Cortex of kidney (tissue), 1 donor: ENCODE data around the gene MMP12.
"Not testable (repeated sequence)": the region's sequence is repeated elsewhere in the genome, so short reads cannot be mapped to it uniquely, and the experiment has no call there.

ENCODE experiments used
- DNase-seq: peaks from one replicate; lab custom pipeline; 2025; lab: John Stamatoyannopoulos, UW

Gene MMP12

DNA sequence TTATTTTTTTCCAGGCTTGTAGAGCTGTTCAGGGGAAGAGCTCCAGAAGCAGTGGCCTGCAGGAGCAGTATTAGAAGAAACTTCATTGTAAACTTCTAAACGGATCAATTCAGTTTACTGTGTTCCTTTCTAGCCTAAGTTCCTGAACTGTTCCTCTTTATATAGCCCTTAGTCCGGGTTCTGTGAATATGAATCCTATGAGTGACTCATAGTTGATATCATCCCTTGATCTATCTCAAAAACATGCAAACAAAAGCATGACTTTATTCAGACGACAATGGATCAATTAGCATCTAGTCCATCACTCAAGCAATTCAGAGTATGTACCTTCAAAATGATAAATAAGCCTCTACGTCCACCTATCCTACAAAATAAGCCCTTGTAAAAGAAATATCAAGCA, at the start of gene MMP12:
MMP12 (minus strand) TSS at position 131 of the 400 bp plus-strand sequence; CDS start at position 86, 45 bp downstream.
- DNase-seq = no peak

GRCh38 chr11:102921587-102922220, 46.9 kb upstream of the MMP12 start:
- no peak for DNase-seq

- no peak for DNase-seq
Observed at GRCh38 chr11:102920118-102920684, 45.4 kb upstream of the MMP12 start.

DNA sequence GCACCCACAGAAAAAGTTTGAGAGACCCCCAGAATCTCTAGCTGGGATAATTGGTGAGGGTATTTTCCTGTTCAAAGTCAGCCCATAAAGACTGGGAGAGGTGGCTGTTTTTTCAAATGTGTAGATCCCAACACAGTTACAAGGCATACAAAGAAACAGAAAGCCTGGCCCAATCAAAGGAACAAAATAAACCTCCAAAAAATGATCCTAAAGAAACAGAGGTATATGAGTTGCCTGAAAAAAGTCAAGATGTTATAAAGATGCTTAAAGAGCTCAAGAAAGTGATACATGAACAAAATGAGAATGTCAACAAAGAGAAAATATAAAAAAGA, 40.2 kb upstream of the MMP12 start:
- no peak for DNase-seq

DNA sequence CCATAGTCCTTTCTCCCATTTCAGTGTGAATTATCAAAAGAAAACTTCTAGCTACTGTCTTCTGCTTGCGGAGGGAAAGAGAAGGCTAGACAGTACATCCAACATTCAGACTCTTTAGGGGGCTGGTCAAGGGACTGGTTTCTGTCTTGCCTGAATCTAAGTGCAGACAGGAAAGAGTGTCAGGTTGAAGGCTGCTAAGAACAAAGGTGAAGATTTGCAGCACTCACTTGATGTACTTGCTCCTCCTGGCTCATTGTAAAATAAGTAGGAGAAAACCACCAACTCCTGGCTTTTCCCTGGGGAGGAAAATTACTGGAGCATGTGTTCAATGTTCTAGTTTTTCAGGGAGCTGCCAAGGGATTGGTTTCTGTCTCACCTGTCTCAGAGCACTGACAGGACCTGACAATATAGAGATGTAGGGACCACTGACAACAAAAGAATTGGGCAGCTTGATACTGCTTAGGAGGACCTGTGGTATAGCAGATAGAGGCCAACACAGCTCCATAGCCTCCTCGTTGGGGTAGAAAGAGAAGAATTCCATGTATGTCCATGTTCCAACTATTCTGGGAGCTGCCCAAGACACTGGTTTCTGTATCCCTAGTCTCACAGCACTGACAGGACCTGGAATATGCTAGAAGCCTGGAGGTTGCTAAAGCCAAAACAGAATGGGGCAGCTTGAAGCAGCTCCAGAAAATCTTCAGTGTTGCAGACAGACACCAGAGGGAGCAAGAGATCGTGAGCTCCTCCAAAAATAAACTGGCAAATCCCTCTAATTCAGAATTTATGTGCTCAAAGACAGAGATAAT, 39.7 kb upstream of the MMP12 start:
- DNase-seq = no peak

DNA sequence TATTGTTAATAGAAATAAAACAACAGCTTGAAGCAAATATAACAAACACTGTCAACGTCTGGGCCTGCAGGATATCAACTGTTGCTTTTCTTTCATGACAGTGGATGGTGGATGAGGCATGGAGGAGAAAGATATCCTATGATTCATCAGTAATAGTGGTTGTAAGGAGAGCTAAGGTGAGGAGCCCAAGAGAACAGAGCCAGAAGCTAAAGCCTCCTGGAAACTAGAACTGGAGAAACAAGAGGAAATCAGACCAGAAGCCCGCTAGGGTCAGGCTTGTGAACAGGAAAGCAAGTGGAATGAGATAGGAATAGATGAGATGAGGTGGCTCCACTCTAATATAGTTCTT, 37.7 kb upstream of the MMP12 start:
- no peak for DNase-seq

DNA sequence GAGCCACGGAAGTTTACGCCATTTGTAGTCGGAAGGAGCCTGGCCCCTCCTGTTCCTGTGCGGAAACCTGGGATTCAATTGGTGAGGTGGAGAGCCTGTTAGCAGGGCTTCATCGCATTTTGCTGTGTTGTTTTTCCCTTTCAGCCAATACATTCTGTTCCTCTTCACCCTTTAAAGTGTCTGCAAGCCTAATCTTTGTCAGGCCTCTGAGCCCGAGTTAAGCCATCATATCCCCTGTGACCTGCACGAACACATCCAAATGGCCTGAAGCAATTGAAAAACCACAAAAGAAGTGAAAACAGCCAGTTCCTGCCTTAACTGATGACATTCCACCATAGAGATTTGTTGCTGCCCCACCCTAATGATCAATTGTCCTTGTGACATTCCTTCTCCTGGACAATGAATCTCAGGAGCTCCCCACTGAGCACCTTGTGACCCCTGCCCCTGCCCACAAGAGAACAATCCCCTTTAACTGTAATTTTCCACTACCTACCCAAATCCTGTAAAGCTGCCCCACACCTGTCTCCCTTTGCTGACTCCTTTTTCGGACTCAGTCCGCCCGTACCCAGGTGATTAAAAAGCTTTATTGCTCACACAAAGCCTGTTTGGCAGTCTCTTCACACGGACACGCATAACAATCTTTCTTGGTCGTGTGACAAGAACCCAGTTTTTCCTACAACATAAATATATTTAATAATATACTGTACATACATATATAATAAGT, 37.1 kb upstream of the MMP12 start:
- DNase-seq = no peak

- DNase-seq = not testable (repeated sequence)
Observed at GRCh38 chr11:102905848-102906247, 31.1 kb upstream of the MMP12 start.

- not testable (repeated sequence) for DNase-seq
Observed at GRCh38 chr11:102903895-102904294, 29.1 kb upstream of the MMP12 start.

DNA sequence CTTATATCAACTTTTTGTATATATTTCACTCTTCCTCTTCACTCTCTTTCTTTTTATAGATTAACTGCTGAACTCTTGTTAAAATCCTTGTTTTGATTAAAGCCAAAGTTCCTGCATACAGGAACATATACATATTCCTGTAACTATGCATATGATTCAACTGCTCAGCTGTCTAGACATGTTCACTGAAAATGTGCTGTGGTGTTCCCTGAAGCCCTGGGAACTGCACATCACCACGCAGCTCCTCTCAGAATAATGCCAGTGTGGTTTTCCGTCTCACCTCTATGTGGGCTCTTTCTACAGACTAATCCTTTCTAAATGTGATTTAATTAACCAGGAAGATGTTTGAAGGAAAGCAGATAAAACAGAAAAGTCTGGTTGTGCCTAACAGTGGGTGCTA, 25.6 kb upstream of the MMP12 start:
- no peak for DNase-seq

- no peak for DNase-seq
Observed at GRCh38 chr11:102891736-102892135, 17.0 kb upstream of the MMP12 start.

- no peak for DNase-seq
Observed at GRCh38 chr11:102886999-102887398, 12.2 kb upstream of the MMP12 start.

GRCh38 chr11:102883141-102883540, 8.4 kb upstream of the MMP12 start:
- no peak for DNase-seq

DNA sequence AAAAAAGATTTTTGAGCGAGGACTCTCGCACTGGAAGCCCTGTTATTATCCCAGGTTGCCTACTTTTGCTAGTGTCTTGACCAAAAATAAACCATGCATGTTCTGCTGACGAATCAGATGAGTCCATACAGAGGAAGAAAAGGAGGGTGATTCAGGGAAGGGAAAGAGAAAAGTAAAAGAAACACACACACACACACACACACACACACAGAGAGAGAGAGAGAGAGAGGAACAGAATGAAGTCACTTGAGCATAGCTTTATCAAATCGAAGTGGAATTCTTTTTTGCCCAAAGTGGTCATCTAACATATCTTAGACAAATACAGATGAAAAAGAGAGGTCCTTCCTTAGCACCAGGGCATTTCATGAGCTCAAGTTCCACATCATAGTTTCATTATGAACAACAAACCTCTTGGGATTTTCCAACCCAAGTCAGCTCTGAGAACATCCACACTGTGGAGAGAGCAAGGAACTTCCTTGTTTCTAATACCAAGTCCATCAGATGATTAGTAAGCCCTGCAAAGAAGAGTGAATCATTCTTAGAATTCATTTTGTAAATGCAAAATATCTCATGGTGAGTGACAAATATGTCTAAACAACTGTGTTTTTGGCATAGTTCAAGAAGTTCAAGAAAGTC, 7.7 kb upstream of the MMP12 start:
- no peak for DNase-seq

GRCh38 chr11:102879801-102880200, 5.0 kb upstream of the MMP12 start:
- DNase-seq = no peak

GRCh38 chr11:102878595-102878994, 3.8 kb upstream of the MMP12 start:
- DNase-seq = no peak

DNA sequence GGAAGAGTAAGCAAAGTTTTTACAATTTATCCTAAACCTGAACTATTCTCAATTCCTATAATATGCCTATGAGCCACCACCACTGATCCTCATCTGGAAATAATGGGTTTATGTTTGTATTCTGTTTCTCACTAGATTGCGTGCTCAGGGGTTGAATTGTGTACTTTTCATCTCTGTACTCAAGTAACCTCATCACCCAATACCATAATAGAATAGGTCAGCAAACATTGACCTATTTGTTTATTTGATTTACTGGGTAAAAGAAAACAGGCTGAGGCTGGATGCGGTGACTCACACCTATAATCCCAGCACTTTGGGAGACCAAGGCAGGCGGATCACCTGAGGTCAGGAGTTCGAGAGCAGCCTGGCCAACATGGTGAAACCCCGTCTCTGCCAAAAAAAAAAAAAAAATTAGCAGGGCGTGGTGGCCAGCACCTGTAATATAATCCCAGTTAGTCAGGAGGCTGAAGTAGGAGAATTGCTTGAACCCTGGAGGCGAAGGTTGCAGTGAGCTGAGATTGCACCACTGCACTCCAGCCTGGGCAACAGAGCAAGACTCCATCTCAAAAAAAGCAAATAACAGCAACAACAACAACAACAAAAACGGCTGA, 5.3 kb downstream of the MMP12 start:
- DNase-seq = not testable (repeated sequence)

GRCh38 chr11:102868339-102868738, 6.4 kb downstream of the MMP12 start:
- no peak for DNase-seq

- DNase-seq = no peak
Observed at GRCh38 chr11:102864724-102865123, 10.1 kb downstream of the MMP12 start.

DNA sequence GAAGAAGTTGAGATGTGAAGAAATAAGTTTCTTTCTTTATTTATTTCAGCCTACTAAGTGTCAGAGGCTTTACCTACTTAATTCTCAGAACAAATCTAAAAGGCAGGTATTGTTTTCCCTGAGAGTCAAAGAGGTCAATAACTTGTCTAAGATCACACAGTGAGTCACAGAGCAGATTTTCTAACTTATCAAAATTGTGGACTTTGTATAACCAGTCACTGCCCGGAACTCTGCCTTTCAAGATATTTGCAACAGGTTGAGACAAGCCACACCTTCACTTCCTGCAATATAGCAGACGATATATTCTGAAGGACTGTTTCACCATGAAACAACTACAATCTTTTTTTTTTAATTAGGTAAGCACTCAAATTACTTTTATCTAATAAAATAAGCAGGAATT, 20.8 kb downstream of the MMP12 start:
- no peak for DNase-seq

- DNase-seq = no peak
Observed at GRCh38 chr11:102853055-102853454, 21.7 kb downstream of the MMP12 start.
